Progenitor cell of endocrine pancreas (in vitro differentiated cells): Measurements from ENCODE around the gene MDP1. TPM values are rescaled to one million over a fixed set of nuclear protein-coding genes. Genes with fewer than 3 reads are reported as not detected.
A peak's percentile ranks its signal among the peaks of the same experiment; 100 is the strongest.

Experiments
- DNase-seq: peaks from one replicate; pipeline ENCODE4 v3.0.0; 2021; ENCODE audit warnings: low spot score; ENCODE audit not compliant: unreplicated experiment
- H3K27ac Mint-ChIP-seq: 2 replicates; pipeline ENCODE4 v1.8.0; 2021; ENCODE audit warnings: mild to moderate bottlenecking, moderate library complexity, mixed read lengths
- H3K27me3 Mint-ChIP-seq: 2 replicates; pipeline ENCODE4 v1.8.0; 2021; ENCODE audit warnings: mixed read lengths
- H3K36me3 Mint-ChIP-seq: 2 replicates; pipeline ENCODE4 v1.8.0; 2022; ENCODE audit warnings: mixed read lengths; ENCODE audit not compliant: insufficient read depth
- H3K4me1 Mint-ChIP-seq: 2 replicates; pipeline ENCODE4 v1.8.0; 2021; ENCODE audit warnings: low read depth, mixed read lengths
- H3K4me3 Mint-ChIP-seq: 2 replicates; pipeline ENCODE4 v1.8.0; 2021; ENCODE audit warnings: low read depth, mild to moderate bottlenecking, moderate library complexity, mixed read lengths
- H3K9me3 Mint-ChIP-seq: 2 replicates; pipeline ENCODE4 v1.8.0; 2021; ENCODE audit warnings: low read depth, mixed read lengths
- CTCF ChIP-seq: fragments of 200-600 bp; sonication (generic); IDR thresholded peaks from one replicate; pipeline ENCODE4 v1.5.0; 2021; ENCODE audit warnings: antibody characterized with exemption, mild to moderate bottlenecking; ENCODE audit not compliant: unreplicated experiment
- total RNA-seq: library from RNA; stranded (reverse); gene quantifications from 2 replicates; pipeline ENCODE4 v1.2.1, GENCODE V29; 2021

The MDP1 gene
- total RNA-seq, 1 donor from 2014 or later = 15.2 TPM

- DNase-seq = no peak
- Mint-ChIP-seq H3K27ac (peak overlapping the region; percentile 97), H3K4me1 (peaks cover 22% of the 10 kb centered on the region), H3K27me3 (no peaks in the 10 kb centered on the region), H3K9me3 (no peaks in the 10 kb centered on the region), H3K4me3 (peak overlapping the region; percentile 92), H3K36me3 (peaks cover 9% of the 10 kb centered on the region)
- TF ChIP-seq CTCF = no peak
Observed at GRCh38 chr14:24213866-24214662, 1.8 kb downstream of the MDP1 start.

DNA sequence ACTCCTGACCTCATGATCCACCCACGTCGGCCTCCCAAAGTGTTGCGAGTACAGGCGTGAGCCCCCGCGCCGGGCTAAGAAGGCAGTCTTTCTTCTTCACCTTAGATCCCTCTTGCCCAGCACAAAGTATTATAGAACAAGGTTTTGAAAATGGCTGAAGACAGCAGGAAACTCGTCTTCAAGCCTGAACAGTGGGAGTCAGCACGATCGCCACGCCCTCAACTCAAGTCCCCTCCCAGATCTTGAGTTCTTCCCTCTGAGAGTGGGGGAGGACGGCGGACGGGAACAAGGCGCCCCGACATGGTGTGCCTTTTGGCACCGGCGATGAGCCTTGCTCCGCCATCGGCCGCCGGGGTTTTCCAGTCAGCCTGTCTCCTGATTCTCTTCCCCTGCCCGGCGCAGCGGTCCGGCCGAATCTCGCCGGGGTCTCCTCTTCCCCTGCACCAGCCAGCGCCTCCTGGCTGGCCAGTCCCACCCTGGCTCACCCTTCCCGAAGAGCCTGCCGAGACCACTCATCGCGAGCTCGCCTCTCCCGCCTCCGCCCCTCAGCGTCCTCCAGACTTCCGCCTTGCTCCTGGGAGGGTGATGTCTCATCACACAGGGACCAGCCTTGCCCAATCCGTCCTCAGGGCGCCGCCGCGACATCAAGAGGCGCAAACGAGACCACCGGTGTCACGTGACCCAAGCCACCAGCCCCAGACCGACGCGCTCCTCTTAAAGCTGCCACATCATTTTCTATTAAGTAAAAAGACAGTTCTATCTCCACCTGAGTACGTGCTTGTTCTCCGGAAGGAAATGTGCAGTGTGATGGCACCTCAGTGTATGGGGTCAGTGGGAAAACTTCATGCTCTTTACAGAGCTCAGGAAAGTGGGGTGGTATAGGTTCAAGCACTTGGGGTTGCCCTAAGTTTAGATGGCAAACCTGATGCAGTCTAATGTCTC, 2.7 kb downstream of the MDP1 start, which contains the start of gene CHMP4A:
TSS of gene CHMP4A (minus strand) at position 565 of the 942 bp plus-strand sequence. CDS start at position 516, 49 bp downstream.
- peak; percentile 15 for TF ChIP-seq CTCF
- H3K27ac Mint-ChIP-seq = peak within 1 kb of the TSS; percentile 97
- no peaks in the 10 kb centered on the region for H3K9me3 Mint-ChIP-seq
- H3K27me3 Mint-ChIP-seq = no peaks in the 10 kb centered on the region
- peaks cover 9% of the 10 kb centered on the region for H3K36me3 Mint-ChIP-seq
- peak; percentile 89 for DNase-seq
- peak within 1 kb of the TSS; percentile 92 for H3K4me3 Mint-ChIP-seq
- peaks cover 22% of the 10 kb centered on the region for H3K4me1 Mint-ChIP-seq

GRCh38 chr14:24211311-24211710, 4.6 kb downstream of the MDP1 start:
- Mint-ChIP-seq H3K4me1 (peaks cover 22% of the 10 kb centered on the region), H3K4me3 (peak overlapping the region; percentile 16), H3K36me3 (peaks cover 18% of the 10 kb centered on the region), H3K27ac (no peak overlapping the region), H3K9me3 (no peaks in the 10 kb centered on the region), H3K27me3 (no peaks in the 10 kb centered on the region)
- TF ChIP-seq CTCF = no peak
- no peak for DNase-seq

- Mint-ChIP-seq H3K4me3 (no peak overlapping the region), H3K27me3 (no peaks in the 10 kb centered on the region), H3K9me3 (peaks cover 5% of the 10 kb centered on the region), H3K27ac (no peak overlapping the region), H3K4me1 (no peaks in the 10 kb centered on the region), H3K36me3 (peaks cover 37% of the 10 kb centered on the region)
- no peak for TF ChIP-seq CTCF
- DNase-seq = no peak
Observed at GRCh38 chr14:24207625-24208024, 8.2 kb downstream of the MDP1 start.

DNA sequence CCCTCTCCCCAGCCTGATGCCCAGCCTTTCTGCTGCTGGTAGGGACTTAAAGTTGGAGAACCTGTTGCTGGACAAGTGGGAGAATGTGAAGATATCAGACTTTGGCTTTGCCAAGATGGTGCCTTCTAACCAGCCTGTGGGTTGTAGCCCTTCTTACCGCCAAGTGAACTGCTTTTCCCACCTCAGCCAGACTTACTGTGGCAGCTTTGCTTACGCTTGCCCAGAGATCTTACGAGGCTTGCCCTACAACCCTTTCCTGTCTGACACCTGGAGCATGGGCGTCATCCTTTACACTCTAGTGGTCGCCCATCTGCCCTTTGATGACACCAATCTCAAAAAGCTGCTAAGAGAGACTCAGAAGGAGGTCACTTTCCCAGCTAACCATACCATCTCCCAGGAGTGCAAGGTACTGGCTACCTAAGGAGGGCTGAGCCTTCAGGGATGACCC, 8.7 kb downstream of the MDP1 start:
- TF ChIP-seq CTCF = no peak
- H3K4me1 Mint-ChIP-seq = no peaks in the 10 kb centered on the region
- peaks cover 6% of the 10 kb centered on the region for H3K9me3 Mint-ChIP-seq
- no peak overlapping the region for H3K27ac Mint-ChIP-seq
- no peak overlapping the region for H3K4me3 Mint-ChIP-seq
- no peaks in the 10 kb centered on the region for H3K27me3 Mint-ChIP-seq
- DNase-seq = no peak
- H3K36me3 Mint-ChIP-seq = peaks cover 42% of the 10 kb centered on the region
